Psoas muscle (tissue), 8 donors: ENCODE measurements around the gene DSCAM. TPM values are rescaled to one million over a fixed set of nuclear protein-coding genes. Genes with fewer than 3 reads are reported as not detected.

Source experiments
- ATAC-seq, 4 donors: fragments of 200-7000 bp; cut with Tn5 transposase; one replicate each; pipeline ENCODE4 v1.9.1; 2020; ENCODE audit warnings: moderate library complexity in 3 of 4, mild to moderate bottlenecking in 2 of 4
- DNase-seq, 2 donors: peaks; one replicate each; pipeline ENCODE4 v3.0.0-alpha.2; 2020
- H3K27ac ChIP-seq: fragments of 200-600 bp; one replicate; pipeline ENCODE4 v1.8.0; 2022
- H3K27me3 ChIP-seq, 3 donors: fragments of 200-600 bp in 1 of 3; one replicate each; pipeline versions ENCODE4 v1.6.1 to v1.8.0; 2013 to 2022; ENCODE audit warnings: low read length in 2 of 3, mild to moderate bottlenecking in 2 of 3, moderate library complexity in 1 of 3; ENCODE audit not compliant: insufficient read depth in 3 of 3
- H3K36me3 ChIP-seq, 2 donors: fragments of 200-600 bp in 1 of 2; one replicate each; pipeline versions ENCODE4 v1.6.1 to v1.8.0; 2013 to 2022; ENCODE audit warnings: low read depth in 1 of 2, mild to moderate bottlenecking in 1 of 2, moderate library complexity in 1 of 2; ENCODE audit not compliant: insufficient read depth in 1 of 2
- H3K4me1 ChIP-seq: fragments of 200-600 bp; one replicate; pipeline ENCODE4 v1.8.0; 2022
- H3K4me3 ChIP-seq: fragments of 200-600 bp; one replicate; pipeline ENCODE4 v1.8.0; 2022; ENCODE audit warnings: mild to moderate bottlenecking
- H3K9me3 ChIP-seq: fragments of 200-600 bp; one replicate; pipeline ENCODE4 v1.8.0; 2022
- WGBS, 3 donors: extraction: QIAGEN DNeasy Blood & Tissue Kit; methylation state at CpG; one replicate each; pipeline versions ENCODE4 v1.1.6 to v1.1.7; 2013; 5-methylcytosine and 5-hydroxymethylcytosine counted together
- intact Hi-C, 2 donors: fragments of 100-400 bp; cut with DNase I; formaldehyde crosslinking; loops; one replicate each; pipeline versions ENCODE4 v1.11.0 to v1.14.2; 2022
- polyA plus RNA-seq, 3 donors: library from polyadenylated mRNA; stranded (reverse); fragments of 200-250 nt; gene quantifications; one replicate each; pipeline ENCODE4 v1.2.3, GENCODE V29; 2013
- total RNA-seq, 4 donors: library from RNA; stranded (reverse); fragmentation: NEBNext Ultra II Directional in 2 of 4; extraction: Animal tissue kit (Norgen Biotek cat#: 25700) in 2 of 4; gene quantifications; one replicate each; pipeline versions ENCODE4 v1.2.1 to v1.2.4, GENCODE V29; 2021 to 2023
- TF ChIP-seq, protein P1 (sequence below): fragments of 200-600 bp; IDR thresholded peaks from one replicate; pipeline ENCODE4 v1.8.0; 2022; ENCODE audit warnings: antibody characterized with exemption
- donor health status: healthy with polysubstance abuse.
- donor health status: DM: no; HTN: no; CAD: no; lungs with moderate emphysema.
- donor health status: Bipolar disorder and iron deficiency.
- donor health status: healthy.
- donor health status: DM: yes; HTN: yes; CAD: no.
- donor health status: DM: no; HTN: no; CAD: no.
- donor health status: DM: no; HTN: no; CAD: no.
- donor health status: DM: yes; HTN: yes; CAD: no.

DSCAM gene
- total and polyA plus RNA-seq, 7 donors: 0.03 to 0.04 TPM; not detected in 5

DNA sequence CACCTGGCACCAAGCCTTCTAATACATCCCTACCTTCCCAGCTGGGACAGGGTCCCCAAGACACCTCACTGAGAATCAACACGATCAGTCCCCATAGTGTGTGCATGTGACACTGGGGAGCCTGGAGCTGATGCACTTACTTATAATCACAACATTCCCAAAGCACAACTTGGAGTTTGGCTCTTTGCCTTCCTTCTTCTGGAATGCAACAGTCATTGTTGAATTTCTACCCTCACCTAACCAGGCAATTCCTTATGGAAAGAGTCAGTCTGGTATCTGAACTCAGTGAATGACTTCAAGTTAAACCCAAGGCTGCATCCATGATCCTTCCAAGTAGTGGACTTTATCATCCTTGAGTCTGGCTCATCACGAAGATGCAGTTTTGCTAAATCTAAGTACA is 86.1 kb downstream of the DSCAM start:
- intact Hi-C loops: no loop called here
- H3K4me3 ChIP-seq: no peak overlapping the region
- DNase-seq (no peak), ATAC-seq (no peak)
- no peaks in the 10 kb centered on the region for H3K4me1 ChIP-seq
- H3K27ac ChIP-seq: no peak overlapping the region
- H3K27me3 ChIP-seq: peaks cover 0 to 3% (median 0%) of the 10 kb centered on the region in 3 donors
- no peaks in the 10 kb centered on the region for H3K36me3 ChIP-seq
- TF ChIP-seq, protein P1, sequence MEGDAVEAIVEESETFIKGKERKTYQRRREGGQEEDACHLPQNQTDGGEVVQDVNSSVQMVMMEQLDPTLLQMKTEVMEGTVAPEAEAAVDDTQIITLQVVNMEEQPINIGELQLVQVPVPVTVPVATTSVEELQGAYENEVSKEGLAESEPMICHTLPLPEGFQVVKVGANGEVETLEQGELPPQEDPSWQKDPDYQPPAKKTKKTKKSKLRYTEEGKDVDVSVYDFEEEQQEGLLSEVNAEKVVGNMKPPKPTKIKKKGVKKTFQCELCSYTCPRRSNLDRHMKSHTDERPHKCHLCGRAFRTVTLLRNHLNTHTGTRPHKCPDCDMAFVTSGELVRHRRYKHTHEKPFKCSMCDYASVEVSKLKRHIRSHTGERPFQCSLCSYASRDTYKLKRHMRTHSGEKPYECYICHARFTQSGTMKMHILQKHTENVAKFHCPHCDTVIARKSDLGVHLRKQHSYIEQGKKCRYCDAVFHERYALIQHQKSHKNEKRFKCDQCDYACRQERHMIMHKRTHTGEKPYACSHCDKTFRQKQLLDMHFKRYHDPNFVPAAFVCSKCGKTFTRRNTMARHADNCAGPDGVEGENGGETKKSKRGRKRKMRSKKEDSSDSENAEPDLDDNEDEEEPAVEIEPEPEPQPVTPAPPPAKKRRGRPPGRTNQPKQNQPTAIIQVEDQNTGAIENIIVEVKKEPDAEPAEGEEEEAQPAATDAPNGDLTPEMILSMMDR: no peak
- no peaks in the 10 kb centered on the region for H3K9me3 ChIP-seq
- 72 to 81% (median 76%) methylated on average over 2 of the region's 2 CpGs for WGBS, 3 donors

DNA sequence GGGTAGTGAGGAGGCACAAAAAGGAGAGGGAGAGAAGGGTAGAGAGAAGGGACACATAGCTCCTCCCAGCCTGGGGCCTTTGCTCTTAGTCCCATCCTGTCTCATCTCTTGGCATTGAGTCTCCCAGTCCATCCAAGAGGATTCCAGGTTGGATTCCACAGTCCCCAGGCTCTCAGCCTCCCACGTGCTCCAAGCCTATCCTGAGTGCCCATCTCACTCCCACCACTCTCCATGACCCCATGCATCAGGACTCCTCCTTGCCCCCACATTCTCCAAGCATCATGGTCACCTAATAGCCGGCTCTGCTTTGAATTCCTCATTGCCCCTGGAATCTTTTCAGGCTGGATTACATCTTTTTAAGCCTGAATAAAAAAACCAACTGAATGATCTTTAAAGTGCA is 87.9 kb downstream of the DSCAM start:
- ATAC-seq (no peak), DNase-seq (no peak)
- Histone ChIP-seq H3K4me3 (no peak overlapping the region), H3K4me1 (no peaks in the 10 kb centered on the region), H3K27me3 (peaks cover 0 to 3% (median 0%) of the 10 kb centered on the region in 3 donors), H3K27ac (no peak overlapping the region), H3K36me3 (no peaks in the 10 kb centered on the region), H3K9me3 (no peaks in the 10 kb centered on the region)
- TF ChIP-seq, protein P1: no peak
- WGBS, 3 donors: 38 to 55% (median 44%) methylated on average over 2 of the region's 2 CpGs
- intact Hi-C loops: no loop called here

DNA sequence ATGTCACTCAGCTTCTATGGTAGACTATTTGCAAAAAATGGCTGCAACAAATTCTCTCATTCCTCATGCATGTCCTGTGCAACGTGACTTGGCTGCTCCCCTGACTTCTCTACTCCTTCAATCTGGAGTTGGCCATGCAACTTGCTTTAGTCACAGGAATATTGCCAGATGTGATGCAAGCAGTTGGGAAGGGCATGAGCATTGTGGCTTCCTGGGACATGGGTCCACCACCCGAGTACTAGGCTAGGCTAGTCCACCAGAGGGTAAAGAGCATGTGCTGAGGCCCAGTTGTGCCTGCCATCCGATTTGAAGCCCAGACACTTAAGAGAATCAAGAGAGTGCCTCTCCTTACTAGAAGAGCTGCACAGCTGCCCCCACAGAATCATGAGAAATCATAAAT is 89.6 kb downstream of the DSCAM start:
- H3K9me3 ChIP-seq: no peaks in the 10 kb centered on the region
- WGBS, 3 donors: 38 to 59% (median 46%) methylated on average over 3 of the region's 3 CpGs
- H3K36me3 ChIP-seq: no peaks in the 10 kb centered on the region
- DNase-seq: no peak
- H3K27me3 ChIP-seq: peaks cover 0 to 3% (median 0%) of the 10 kb centered on the region in 3 donors
- TF ChIP-seq, protein P1: no peak
- no peak overlapping the region for H3K4me3 ChIP-seq
- H3K4me1 ChIP-seq: no peaks in the 10 kb centered on the region
- intact Hi-C loops: no loop called here
- H3K27ac ChIP-seq: no peak overlapping the region
- ATAC-seq: no peak

DNA sequence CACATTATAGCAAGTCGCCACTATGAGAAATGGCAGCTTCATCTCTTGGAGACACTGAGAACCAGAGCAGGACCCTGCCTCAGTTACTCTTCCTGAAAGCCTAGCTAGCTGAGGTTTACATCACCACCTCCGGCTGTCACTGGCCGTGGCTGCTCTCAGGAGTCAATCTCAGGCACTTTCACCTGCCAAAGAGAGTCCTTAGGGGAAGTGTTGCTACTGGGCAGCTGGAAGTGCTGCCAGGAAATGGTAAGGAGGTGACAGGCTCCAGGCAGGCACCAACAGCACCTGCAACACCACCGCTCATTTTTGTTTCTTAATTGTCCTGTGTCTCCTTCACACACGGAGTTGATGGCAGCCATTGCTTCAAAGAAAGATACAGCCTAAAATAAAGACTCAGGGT is 92.5 kb downstream of the DSCAM start:
- no peak for ATAC-seq
- 53 to 71% (median 62%) methylated on average over 5 of the region's 5 CpGs for WGBS, 3 donors

DNA sequence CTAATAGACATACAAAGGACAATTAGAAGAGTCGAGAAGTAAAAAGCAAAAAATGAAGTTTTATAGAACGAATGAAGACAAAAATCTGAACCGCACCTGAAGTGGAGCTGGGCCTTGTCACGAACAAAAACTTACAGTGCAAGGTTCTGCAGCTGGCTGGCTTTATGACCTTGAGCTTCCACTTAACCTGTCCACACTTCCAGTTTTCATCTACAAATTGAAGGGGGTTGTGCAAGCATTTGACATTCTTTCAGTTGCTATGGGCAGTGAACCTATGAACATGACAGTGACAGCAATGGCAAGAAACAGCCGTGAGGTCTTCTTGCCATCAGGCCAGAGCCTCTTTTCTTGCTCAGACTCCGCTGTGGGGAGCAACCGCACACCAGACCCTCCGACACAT is 93.2 kb downstream of the DSCAM start:
- ATAC-seq (no peak), DNase-seq (no peak)
- peaks cover 0 to 3% (median 0%) of the 10 kb centered on the region in 3 donors for H3K27me3 ChIP-seq
- H3K4me3 ChIP-seq: no peak overlapping the region
- H3K27ac ChIP-seq: no peak overlapping the region
- WGBS, 3 donors: 87 to 92% (median 88%) methylated on average over 8 of the region's 8 CpGs
- H3K4me1 ChIP-seq: no peaks in the 10 kb centered on the region
- H3K9me3 ChIP-seq: no peaks in the 10 kb centered on the region
- no peaks in the 10 kb centered on the region for H3K36me3 ChIP-seq
- intact Hi-C loops: no loop called here
- TF ChIP-seq, protein P1: no peak

More for the DNA sequence above, 92.5 kb downstream of the DSCAM start:
- no peak for DNase-seq
- Histone ChIP-seq H3K9me3 (no peaks in the 10 kb centered on the region), H3K27ac (no peak overlapping the region), H3K27me3 (peaks cover 0 to 3% (median 0%) of the 10 kb centered on the region in 3 donors), H3K36me3 (no peaks in the 10 kb centered on the region), H3K4me1 (no peaks in the 10 kb centered on the region), H3K4me3 (no peak overlapping the region)
- TF ChIP-seq, protein P1: no peak
- intact Hi-C loops: no loop called here
